NCI-H748 (cell line): Measurements from ENCODE around the gene ABHD16A.
A peak's percentile ranks its signal among the peaks of the same experiment; 100 is the strongest.
"Not testable (repeated sequence)": the region's sequence is repeated elsewhere in the genome, so short reads cannot be mapped to it uniquely, and the experiment has no call there.

Experiments
- DNase-seq: peaks from one replicate; lab custom pipeline; 2025; ENCODE audit not compliant: unreplicated experiment; lab: John Stamatoyannopoulos, UW

The ABHD16A gene

GRCh38 chr6:31715022-31715958 is 12.2 kb upstream of the ABHD16A start, which contains the start of gene LY6G6D:
LY6G6D (plus strand) TSS chr6:31715348; CDS start chr6:31715356, 8 bp downstream.
- DNase-seq = no peak

GRCh38 chr6:31713991-31714684 is 11.0 kb upstream of the ABHD16A start:
- DNase-seq = peak; percentile 96

GRCh38 chr6:31713465-31713864 is 10.3 kb upstream of the ABHD16A start:
- DNase-seq = no peak

DNA sequence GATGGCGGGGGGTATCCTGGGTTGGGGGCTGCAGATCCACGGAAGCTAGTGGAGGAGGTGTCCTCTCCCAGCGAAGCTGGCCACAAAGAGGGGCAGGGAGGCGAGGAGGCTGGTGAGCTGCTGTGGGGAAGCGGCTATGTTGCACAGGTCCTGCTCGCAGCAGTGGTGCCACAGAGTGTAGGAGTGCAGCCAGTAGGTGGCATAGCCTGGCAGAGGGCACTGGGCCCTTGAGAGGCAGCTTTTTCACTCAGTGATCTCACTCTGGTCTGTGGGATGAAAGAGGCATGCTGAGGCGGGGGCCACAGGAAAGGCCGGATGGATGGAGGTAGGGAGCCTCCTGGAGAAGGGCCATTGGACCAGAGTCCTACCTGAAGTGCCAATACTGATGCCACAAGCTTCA is 9.2 kb upstream of the ABHD16A start:
- DNase-seq = no peak

DNA sequence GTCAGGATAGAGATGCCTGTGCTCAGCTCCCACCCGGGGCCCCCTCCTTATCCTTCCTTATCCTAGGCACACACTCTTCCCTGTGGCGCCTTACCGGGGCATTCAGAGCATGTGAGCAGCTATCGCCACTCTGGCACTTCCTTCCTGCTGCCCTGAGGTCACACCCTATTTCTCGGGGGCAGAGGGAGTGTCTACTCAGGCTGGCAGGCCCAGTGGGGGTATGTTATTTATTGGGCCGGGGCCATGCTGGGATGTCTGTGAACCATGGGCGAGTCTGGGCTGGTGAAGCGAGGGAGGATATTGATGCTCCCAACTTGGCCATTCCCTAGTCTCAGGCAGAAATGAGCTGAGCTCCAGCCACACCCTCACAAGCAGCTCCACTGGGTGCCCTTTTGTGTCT is 8.1 kb upstream of the ABHD16A start:
- peak; percentile 27 for DNase-seq

- DNase-seq = no peak
Observed at GRCh38 chr6:31710523-31711219, 7.5 kb upstream of the ABHD16A start.

DNA sequence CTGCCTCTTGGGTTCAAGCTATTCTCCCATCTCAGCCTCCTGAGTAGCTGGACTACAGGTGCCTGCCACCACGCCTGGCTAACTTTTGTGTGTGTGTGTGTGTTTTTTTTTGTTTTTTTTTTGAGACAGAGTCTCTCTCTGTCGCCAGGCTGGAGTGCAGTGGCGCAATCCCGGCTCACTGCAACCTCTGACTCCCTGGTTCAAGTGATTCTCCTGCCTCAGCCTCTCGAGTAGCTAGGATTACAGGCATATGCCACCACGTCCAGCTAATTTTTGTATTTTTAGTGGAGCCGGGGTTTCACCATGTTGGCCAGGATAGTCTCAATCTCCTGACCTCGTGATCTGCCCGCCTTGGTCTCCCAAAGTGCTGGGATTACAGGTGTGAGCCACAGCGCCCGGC is 6.0 kb upstream of the ABHD16A start:
- DNase-seq = not testable (repeated sequence)

DNA sequence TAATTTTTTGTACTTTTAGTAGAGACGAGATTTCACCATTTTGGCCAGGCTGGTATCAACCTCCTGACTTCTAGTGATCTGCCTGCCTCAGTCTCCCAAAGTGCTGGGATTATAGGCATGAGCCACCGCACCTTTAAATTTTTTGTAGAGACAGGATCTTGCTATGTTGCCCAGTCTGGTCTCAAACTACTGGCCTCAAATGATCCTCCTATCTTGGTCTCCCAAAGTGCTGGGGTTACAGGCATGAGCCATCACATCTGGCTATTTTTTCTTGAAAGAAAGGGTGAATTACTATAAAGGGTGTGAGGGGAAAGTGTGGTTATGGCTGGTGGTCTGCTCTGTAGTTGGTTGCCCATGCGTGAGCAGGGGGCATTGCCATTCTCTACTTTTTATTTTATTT is 5.1 kb upstream of the ABHD16A start:
- DNase-seq = no peak

DNA sequence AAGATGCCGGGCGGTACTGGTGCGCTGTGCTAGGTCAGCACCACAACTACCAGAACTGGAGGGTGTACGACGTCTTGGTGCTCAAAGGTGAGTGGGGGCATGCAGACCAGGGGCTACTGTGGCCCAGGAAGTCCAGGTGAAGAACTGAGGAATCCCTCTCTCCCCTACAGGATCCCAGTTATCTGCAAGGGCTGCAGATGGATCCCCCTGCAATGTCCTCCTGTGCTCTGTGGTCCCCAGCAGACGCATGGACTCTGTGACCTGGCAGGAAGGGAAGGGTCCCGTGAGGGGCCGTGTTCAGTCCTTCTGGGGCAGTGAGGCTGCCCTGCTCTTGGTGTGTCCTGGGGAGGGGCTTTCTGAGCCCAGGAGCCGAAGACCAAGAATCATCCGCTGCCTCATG is 4.6 kb upstream of the ABHD16A start:
- DNase-seq = no peak

- DNase-seq = no peak
Observed at GRCh38 chr6:31706599-31706998, 3.5 kb upstream of the ABHD16A start, which contains the start of gene LY6G6F. LY6G6F (plus strand) TSS chr6:31706866; CDS start chr6:31706907, 41 bp downstream.

DNA sequence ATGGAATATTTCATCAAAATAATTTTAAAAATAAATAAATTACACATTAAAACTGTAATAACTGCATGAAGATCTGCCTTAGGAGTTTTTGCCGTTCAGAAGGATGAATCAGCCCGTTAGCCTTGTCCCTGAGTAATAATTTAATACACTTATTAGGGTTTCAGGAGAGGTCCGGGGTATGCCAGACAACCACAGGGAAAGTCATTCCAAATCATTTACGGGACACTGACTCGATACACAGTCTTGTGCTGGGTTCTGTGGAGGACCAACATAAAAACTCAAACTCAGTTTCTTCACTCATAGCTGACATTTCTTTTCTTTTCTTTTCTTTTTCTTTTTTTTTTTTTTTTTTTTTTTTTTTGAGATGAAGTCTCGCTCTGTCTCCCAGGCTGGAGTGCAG is 2.8 kb upstream of the ABHD16A start:
- no peak for DNase-seq

DNA sequence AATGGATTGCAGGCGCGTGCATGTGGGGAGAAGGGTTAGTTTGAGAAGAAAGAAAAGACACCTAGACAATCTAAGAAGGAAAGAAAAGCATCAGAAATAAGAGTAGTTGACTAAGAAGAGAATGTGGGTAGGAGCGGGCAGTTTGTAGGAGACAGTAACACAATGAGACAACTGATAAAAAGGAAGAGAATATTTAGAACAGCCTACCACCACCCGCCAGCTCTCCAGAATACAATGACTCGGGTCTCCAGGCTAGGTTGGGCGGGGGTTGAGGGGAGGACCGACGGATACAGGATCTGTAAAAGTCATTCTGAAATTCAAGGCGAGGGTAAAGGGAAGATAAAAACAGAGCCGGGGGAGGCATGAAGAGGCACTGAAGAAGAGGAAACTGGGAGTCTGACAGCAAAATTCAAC is 712 bp downstream of the ABHD16A start:
- DNase-seq = peak; percentile 56

DNA sequence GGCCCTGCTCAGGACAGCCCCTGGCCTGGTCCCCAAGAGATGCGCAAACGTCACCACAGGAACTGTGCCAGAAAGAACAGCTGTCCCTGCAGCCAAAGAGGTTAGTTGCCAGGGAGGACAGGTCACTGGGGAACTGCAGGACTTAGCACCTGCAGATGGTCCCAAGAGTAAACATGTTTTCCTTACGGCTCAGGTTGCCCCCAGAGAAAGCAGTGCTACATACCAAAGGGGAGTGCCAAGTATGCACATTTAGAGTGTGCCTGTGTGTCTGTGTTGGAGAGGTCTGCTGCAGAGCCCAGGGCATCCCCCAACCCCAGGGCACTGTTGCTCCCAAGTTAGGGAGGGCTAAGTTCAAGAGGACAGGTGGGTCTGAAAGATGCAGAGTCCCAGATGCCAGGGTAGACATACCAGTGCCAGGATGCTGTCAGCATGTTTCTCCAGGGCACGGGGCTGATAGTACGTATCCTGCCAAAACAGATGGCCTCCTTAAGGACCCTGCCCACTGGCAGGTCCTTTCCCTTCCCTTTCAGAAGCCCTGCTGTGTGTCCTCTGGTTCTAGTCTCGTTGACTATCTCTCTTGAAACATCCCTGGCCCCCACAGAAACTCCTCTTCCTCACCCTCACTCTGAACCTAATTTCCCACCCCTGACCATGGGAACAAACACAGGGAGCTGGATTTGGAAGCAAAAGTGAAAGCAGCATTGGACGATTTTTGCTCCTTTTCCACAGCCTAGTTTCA is 1.3 kb downstream of the ABHD16A start:
- peak; percentile 77 for DNase-seq

DNA sequence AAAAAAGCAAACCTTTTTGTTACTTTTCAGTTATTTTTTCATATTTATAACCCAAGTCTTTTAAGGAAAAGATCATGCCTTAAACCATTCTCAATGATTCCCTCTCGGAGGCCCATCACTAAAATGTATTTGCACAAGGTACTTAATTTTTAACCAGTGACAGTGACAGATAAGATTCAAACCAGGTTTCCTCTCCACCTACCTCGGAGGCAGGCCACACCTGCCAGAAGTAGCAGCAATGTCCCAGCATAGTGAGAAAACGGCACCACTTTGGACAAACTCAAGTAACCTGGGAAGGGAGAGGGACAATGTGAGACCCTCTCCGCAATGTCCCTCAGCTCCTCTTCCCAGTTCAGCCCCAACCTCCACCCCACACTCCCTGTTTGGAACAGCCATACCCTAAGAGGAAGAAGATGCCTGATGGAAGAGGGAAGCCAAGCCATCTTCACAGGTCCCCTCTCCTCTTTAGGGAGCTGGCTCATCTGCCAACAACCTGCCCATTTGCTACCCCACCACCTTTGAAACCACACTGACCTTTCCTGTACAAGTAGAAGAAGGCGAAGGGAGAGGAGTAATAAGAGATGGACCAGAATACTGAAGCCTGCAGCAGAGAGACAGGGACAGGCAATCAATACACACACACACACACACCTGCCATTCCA is 2.3 kb downstream of the ABHD16A start:
- DNase-seq = no peak

- DNase-seq = no peak
Observed at GRCh38 chr6:31697555-31697954, 5.6 kb downstream of the ABHD16A start.

DNA sequence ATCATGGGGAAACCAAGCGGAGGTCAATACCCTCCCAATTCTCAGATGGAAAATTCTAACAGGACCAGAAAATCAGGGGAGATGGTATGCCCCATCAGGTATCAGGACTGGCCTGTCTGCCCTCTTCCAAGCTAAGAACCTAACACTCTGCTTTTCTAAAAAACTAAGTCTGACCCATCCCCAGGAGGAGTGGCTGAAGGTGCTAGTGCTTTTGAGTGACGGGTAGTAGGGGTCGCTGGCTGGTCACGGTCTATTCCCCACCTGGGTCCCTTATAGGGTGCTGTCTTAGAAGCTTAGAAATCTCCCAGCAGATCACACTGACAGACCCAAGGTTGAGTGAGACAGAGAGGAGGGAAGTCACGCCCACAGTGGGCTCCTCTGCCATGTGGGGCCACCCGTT is 9.6 kb downstream of the ABHD16A start:
- no peak for DNase-seq

- no peak for DNase-seq
Observed at GRCh38 chr6:31692886-31693285, 10.2 kb downstream of the ABHD16A start.

DNA sequence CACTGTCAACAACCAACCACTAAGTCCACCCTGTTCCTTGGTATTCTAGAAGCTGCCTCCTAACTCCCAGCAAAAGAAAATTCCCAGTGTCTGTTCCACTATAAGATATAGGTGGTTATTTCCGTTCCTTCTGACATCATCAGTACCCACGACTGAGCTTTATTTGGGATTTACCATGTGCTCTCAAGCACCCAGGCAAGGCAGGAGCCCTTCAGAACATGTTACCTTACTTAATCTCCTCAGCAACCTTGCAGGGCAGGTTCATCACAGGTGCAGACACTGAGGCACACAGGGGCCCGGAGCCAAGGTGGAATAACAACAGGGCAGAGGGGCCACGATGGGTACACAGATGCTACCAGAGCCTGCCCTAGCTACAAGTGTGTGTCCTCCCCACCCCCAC is 10.8 kb downstream of the ABHD16A start:
- no peak for DNase-seq

GRCh38 chr6:31691564-31692108 is 11.5 kb downstream of the ABHD16A start:
- no peak for DNase-seq

DNA sequence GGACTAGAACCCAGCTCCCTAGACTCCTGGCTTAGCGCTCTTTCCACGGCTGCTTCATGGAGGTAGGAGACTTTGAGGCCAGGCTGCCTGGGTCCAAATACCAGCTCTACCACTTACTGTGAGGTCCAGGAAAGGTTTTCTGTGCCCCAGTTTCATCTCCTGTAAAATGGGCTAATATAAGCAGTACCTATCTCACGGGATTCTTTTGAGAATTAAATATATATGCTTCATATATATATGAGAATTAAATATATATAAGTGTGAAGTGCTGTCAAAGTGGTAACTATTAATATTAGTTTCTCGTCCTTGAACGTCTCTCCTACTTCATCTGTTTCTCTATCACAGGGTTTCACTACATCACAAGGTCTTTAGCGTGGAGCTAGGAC is 12.1 kb downstream of the ABHD16A start:
- DNase-seq = no peak
